Prostate gland (tissue), 2 donors: ENCODE data around the gene LRCH2. TPM values are rescaled to one million over a fixed set of nuclear protein-coding genes. Genes with fewer than 3 reads are reported as not detected.
"Not testable (repeated sequence)": the region's sequence is repeated elsewhere in the genome, so short reads cannot be mapped to it uniquely, and the experiment has no call there.

Source experiments
- DNase-seq: peaks from one replicate; pipeline ENCODE4 v3.0.0-alpha.2; 2019; ENCODE audit warnings: low spot score
- H3K27ac ChIP-seq, 2 donors: fragments of 200-600 bp; sonication (generic); 2 replicates each; pipeline ENCODE4 v1.5.1; 2017 to 2019
- H3K27me3 ChIP-seq: fragments of 200-600 bp; sonication (generic); replicated peaks from 2 replicates; pipeline ENCODE4 v1.5.1; 2019; ENCODE audit not compliant: insufficient read depth
- H3K36me3 ChIP-seq, 2 donors: fragments of 200-600 bp; sonication (generic); 1 replicate in 1 of 2; 2 replicates in 1 of 2; pipeline versions ENCODE4 v1.5.1 to v1.8.1; 2017 to 2019
- H3K4me1 ChIP-seq: fragments of 200-600 bp; sonication (generic); replicated peaks from 2 replicates; pipeline ENCODE4 v1.5.1; 2019
- H3K4me3 ChIP-seq, 2 donors: fragments of 200-600 bp; sonication (generic); 2 replicates each; pipeline ENCODE4 v1.5.1; 2017 to 2019
- H3K9me3 ChIP-seq: fragments of 200-600 bp; sonication (generic); 2 replicates; pipeline ENCODE4 v1.5.1; 2017
- POLR2A ChIP-seq: fragments of 450-650 bp; IDR thresholded peaks from one replicate; pipeline ENCODE4 v1.6.1; 2016; ENCODE audit warnings: antibody characterized with exemption, mild to moderate bottlenecking
- POLR2AphosphoS5 ChIP-seq: sonication (generic); formaldehyde crosslinking; IDR thresholded peaks from one replicate; pipeline ENCODE4 v1.6.1; 2017; ENCODE audit warnings: antibody characterized with exemption
- WGBS: methylation state at CpG from one replicate; pipeline ENCODE4 v1.1.5; 2018; 5-methylcytosine and 5-hydroxymethylcytosine counted together
- intact Hi-C: fragments of 100-400 bp; cut with DNase I; formaldehyde crosslinking; loops from one replicate; pipeline ENCODE4 v1.14.2; 2022
- total RNA-seq, 2 donors: library from RNA; depleted of rRNA; stranded (reverse); fragments of >200 nt; gene quantifications; one replicate each; pipeline ENCODE4 v1.1.0, GENCODE V29; 2016
- TF ChIP-seq, protein P1 (sequence below), 4 experiments: fragments of 200-600 bp in 2 of 4; fragments of 450-650 bp in 2 of 4; sonication (generic) in 2 of 4; IDR thresholded peaks; 1 replicate in 3 of 4; 2 replicates in 1 of 4; pipeline ENCODE4 v1.5.1; 2016 to 2019; ENCODE audit warnings: antibody characterized with exemption in 4 of 4, mild to moderate bottlenecking in 2 of 4, moderate library complexity in 2 of 4

LRCH2 gene
- total RNA-seq, 2 donors from 2014 or later: 5.6 to 7.0 TPM

DNA sequence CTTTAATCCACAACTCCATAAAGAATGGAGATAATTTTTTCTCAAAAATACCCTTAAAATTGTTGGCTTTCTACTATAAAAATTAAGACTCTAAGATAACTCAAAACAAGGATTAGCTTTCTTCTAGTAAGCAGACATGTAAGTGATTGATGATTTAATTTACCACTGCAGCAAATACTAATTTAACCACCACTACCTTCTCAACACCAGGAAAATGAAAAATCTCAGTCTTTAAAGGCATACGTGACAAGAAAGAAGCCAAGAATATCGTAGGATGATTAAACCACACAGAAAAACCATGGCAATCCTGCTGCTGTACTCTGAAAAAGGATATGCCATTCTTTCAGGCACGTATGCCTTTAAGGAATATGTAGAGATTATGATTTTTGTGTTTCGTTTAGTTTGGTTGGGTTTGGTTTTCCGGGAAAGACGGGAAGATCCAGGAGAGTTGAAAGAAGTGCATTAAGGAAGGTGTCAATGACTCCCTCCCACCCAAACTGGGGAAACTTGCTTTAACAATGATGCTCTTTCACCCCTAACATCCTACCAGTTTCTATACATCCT lies 881 bp downstream of the LRCH2 start:
- no peak for DNase-seq
- H3K4me1 ChIP-seq: no peaks in the 10 kb centered on the region
- TF ChIP-seq, protein P1, sequence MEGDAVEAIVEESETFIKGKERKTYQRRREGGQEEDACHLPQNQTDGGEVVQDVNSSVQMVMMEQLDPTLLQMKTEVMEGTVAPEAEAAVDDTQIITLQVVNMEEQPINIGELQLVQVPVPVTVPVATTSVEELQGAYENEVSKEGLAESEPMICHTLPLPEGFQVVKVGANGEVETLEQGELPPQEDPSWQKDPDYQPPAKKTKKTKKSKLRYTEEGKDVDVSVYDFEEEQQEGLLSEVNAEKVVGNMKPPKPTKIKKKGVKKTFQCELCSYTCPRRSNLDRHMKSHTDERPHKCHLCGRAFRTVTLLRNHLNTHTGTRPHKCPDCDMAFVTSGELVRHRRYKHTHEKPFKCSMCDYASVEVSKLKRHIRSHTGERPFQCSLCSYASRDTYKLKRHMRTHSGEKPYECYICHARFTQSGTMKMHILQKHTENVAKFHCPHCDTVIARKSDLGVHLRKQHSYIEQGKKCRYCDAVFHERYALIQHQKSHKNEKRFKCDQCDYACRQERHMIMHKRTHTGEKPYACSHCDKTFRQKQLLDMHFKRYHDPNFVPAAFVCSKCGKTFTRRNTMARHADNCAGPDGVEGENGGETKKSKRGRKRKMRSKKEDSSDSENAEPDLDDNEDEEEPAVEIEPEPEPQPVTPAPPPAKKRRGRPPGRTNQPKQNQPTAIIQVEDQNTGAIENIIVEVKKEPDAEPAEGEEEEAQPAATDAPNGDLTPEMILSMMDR (IDR thresholded peaks at IDR 0.05): no peak
- no peak for TF ChIP-seq POLR2AphosphoS5
- no peak for TF ChIP-seq POLR2A
- peak overlapping the region; percentile 58 to 71 for H3K27ac ChIP-seq
- H3K27me3 ChIP-seq: no peaks in the 10 kb centered on the region
- H3K9me3 ChIP-seq: no peaks in the 10 kb centered on the region
- intact Hi-C loops: no loop called here
- H3K4me3 ChIP-seq: peak overlapping the region; percentile 45 to 52
- no peaks in the 10 kb centered on the region for H3K36me3 ChIP-seq
- 5% methylated on average over 6 of the region's 6 CpGs for WGBS

DNA sequence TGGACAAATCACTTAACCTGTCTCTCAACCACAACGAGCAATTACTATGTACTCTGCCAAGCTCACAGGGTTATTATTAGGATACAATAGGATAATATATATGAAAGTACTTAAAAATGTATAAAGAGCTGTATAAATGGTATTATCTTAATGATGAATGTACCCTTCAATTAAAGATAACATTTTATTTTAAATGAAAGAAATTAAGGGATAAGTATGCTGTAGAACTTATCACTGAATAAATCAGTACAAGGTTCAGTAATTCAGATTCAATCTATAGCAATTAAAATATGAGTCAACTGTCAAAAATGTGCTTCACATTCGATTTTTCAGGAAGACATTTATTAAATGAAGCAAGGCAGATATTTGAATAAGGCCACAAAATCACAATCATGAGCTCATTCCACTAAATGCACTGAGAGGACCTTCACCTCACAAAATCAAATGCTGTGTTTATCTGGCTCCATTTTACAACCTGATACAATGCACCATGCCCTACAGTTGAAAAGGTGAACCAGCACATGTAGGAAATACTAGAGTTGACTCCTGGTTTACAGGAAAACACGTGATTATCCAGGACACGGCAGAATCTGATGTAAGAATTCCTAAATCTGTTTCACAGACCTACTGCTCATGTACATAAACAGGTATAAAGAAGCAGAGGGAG lies 4.4 kb downstream of the LRCH2 start:
- TF ChIP-seq POLR2AphosphoS5: no peak
- TF ChIP-seq POLR2A: no peak
- TF ChIP-seq, protein P1 (IDR thresholded peaks at IDR 0.05): no peak
- Histone ChIP-seq H3K4me1 (no peaks in the 10 kb centered on the region), H3K36me3 (no peaks in the 10 kb centered on the region), H3K9me3 (no peaks in the 10 kb centered on the region), H3K4me3 (no peak overlapping the region), H3K27me3 (no peaks in the 10 kb centered on the region), H3K27ac (no peak overlapping the region)
- no peak for DNase-seq
- 16% methylated on average over 4 of the region's 4 CpGs for WGBS
- intact Hi-C loops: loop anchor here (5.0 kb wide), 1 partner anchor 58 kb away; the partner anchor contains the start of gene LUZP4

DNA sequence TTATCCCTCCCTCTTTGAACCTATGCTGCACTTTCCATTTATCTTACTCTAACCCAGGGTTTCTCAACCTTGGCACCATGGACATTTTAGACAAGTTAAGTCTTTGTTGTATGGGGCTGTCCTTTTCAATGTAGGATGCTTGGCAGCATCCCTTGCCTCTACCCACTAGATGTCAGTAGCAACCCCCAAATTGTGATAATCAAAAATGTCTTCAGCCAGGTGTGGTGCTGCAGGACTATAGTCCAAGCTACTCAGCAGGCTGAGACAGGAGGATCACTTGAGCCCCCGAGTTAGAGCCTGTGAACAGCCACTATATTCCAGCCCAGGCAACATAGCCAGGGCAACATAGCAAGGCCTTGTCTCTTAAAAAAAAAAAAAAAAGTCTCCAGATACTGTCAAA lies 7.0 kb downstream of the LRCH2 start:
- Histone ChIP-seq H3K4me1 (no peaks in the 10 kb centered on the region), H3K9me3 (no peaks in the 10 kb centered on the region), H3K27ac (no peak overlapping the region), H3K4me3 (no peak overlapping the region), H3K36me3 (no peaks in the 10 kb centered on the region), H3K27me3 (no peaks in the 10 kb centered on the region)
- WGBS: 20% methylated on average over 1 of the region's 1 CpG
- DNase-seq: no peak
- TF ChIP-seq, protein P1 (IDR thresholded peaks at IDR 0.05): peak in 2 of 4 experiments; percentile 22 to 43
- TF ChIP-seq POLR2AphosphoS5: no peak
- intact Hi-C loops: loop anchor here (5.0 kb wide), 1 partner anchor 60 kb away; the partner anchor contains the start of gene LUZP4

DNA sequence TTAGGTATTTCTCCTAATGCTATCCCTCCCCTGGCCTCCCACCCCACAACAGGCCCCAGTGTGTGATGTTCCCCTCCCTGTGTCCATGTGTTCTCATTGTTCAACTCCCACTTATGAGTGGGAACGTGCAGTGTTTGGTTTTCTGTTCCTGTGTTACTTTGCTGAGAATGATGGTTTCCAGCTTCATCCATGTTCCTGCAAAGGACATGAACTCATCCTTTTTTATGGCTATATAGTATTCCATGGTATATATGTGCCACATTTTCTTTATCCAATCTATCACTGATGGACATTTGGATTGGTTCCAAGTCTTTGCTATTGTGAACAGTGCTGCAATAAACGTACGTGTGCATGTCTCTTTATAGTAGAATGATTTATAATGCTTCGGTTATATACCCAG lies 16.6 kb downstream of the LRCH2 start:
- H3K36me3 ChIP-seq, H3K4me3 ChIP-seq, DNase-seq, H3K27ac ChIP-seq, H3K27me3 ChIP-seq, H3K9me3 ChIP-seq, H3K4me1 ChIP-seq, intact Hi-C loops: not testable (repeated sequence)
- WGBS: 87% methylated on average over 4 of the region's 4 CpGs

DNA sequence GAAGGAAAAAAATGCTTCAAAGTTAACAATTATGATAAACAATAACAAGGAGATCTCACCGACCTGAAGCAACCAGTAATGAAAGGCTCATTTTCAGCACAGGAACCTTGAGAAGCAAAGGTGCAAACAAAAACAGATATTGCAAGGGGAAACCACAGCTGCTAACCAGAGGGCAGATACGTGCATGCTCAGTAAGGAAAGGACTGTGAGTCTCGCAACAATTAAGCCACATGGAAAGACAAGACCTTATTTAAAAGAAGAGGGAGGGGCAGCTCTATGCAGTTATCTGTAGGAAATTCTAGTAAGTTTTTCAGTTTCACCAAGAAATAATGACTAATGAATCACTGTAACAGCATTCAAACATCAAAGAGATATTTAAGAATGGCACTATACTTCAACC lies 19.3 kb downstream of the LRCH2 start:
- WGBS: 66% methylated on average over 3 of the region's 3 CpGs
- DNase-seq: no peak
- Histone ChIP-seq H3K36me3 (no peaks in the 10 kb centered on the region), H3K27ac (no peak overlapping the region), H3K27me3 (no peaks in the 10 kb centered on the region), H3K9me3 (no peaks in the 10 kb centered on the region), H3K4me1 (no peaks in the 10 kb centered on the region), H3K4me3 (no peak overlapping the region)
- intact Hi-C loops: no loop called here
- TF ChIP-seq, protein P1 (IDR thresholded peaks at IDR 0.05): no peak
- TF ChIP-seq POLR2A (no peak), POLR2AphosphoS5 (no peak)
